ENCODE measurements around the gene HOMER2.
"Not testable (repeated sequence)": the region's sequence is repeated elsewhere in the genome, so short reads cannot be mapped to it uniquely, and the experiment has no call there.

HOMER2 gene

GRCh38 chr15:82881747-82882146 is 70.8 kb downstream of the HOMER2 start:
- TF ChIP-seq ZNF274 (IDR thresholded peaks at IDR 0.05; ENCODE audit: low read depth, low read length) = no peak
- H3K4me3 ChIP-seq (ENCODE audit: low read length) = no peak overlapping the region

- H3K4me3 ChIP-seq (ENCODE audit: low read length) = no peak overlapping the region
- TF ChIP-seq ZNF274 (IDR thresholded peaks at IDR 0.05; ENCODE audit: low read depth, low read length) = no peak
Observed at GRCh38 chr15:82880704-82881103, 71.8 kb downstream of the HOMER2 start.

GRCh38 chr15:82878325-82878724 is 74.2 kb downstream of the HOMER2 start:
- no peak for TF ChIP-seq ZNF274 (IDR thresholded peaks at IDR 0.05; ENCODE audit: low read depth, low read length)
- H3K4me3 ChIP-seq (ENCODE audit: low read length) = no peak overlapping the region

- no peak for TF ChIP-seq ZNF274 (IDR thresholded peaks at IDR 0.05; ENCODE audit: low read depth, low read length)
- H3K4me3 ChIP-seq (ENCODE audit: low read length) = no peak overlapping the region
Observed at GRCh38 chr15:82877825-82878224, 74.7 kb downstream of the HOMER2 start.

- TF ChIP-seq ZNF274 (IDR thresholded peaks at IDR 0.05; ENCODE audit: low read depth, low read length) = no peak
- H3K4me3 ChIP-seq (ENCODE audit: low read length) = no peak overlapping the region
Observed at GRCh38 chr15:82875411-82876003, 77.0 kb downstream of the HOMER2 start.

GRCh38 chr15:82874961-82875360 is 77.6 kb downstream of the HOMER2 start:
- no peak for TF ChIP-seq ZNF274 (IDR thresholded peaks at IDR 0.05; ENCODE audit: low read depth, low read length)
- H3K4me3 ChIP-seq (ENCODE audit: low read length) = no peak overlapping the region

- TF ChIP-seq ZNF274 (IDR thresholded peaks at IDR 0.05; ENCODE audit: low read depth, low read length) = no peak
- no peak overlapping the region for H3K4me3 ChIP-seq (ENCODE audit: low read length)
Observed at GRCh38 chr15:82874267-82874666, 78.3 kb downstream of the HOMER2 start.

- TF ChIP-seq ZNF274 (IDR thresholded peaks at IDR 0.05; ENCODE audit: low read depth, low read length) = no peak
- H3K4me3 ChIP-seq (ENCODE audit: low read length) = no peak overlapping the region
Observed at GRCh38 chr15:82873000-82873680, 79.4 kb downstream of the HOMER2 start.

- no peak for TF ChIP-seq ZNF274 (IDR thresholded peaks at IDR 0.05; ENCODE audit: low read depth, low read length)
- no peak overlapping the region for H3K4me3 ChIP-seq (ENCODE audit: low read length)
Observed at GRCh38 chr15:82871832-82872484, 80.6 kb downstream of the HOMER2 start.

- no peak overlapping the region for H3K4me3 ChIP-seq (ENCODE audit: low read length)
- TF ChIP-seq ZNF274 (IDR thresholded peaks at IDR 0.05; ENCODE audit: low read depth, low read length) = no peak
Observed at GRCh38 chr15:82871358-82871757, 81.2 kb downstream of the HOMER2 start.

GRCh38 chr15:82870727-82871320 is 81.7 kb downstream of the HOMER2 start:
- no peak for TF ChIP-seq ZNF274 (IDR thresholded peaks at IDR 0.05; ENCODE audit: low read depth, low read length)
- no peak overlapping the region for H3K4me3 ChIP-seq (ENCODE audit: low read length)

GRCh38 chr15:82865981-82866380 is 86.5 kb downstream of the HOMER2 start:
- not testable (repeated sequence) for H3K4me3 ChIP-seq (ENCODE audit: low read length)

- H3K4me3 ChIP-seq (ENCODE audit: low read length) = not testable (repeated sequence)
Observed at GRCh38 chr15:82865581-82865980, 86.9 kb downstream of the HOMER2 start.

GRCh38 chr15:82864967-82865366 is 87.6 kb downstream of the HOMER2 start:
- H3K4me3 ChIP-seq (ENCODE audit: low read length) = no peak overlapping the region
- TF ChIP-seq ZNF274 (IDR thresholded peaks at IDR 0.05; ENCODE audit: low read depth, low read length) = no peak

- H3K4me3 ChIP-seq (ENCODE audit: low read length) = no peak overlapping the region
- no peak for TF ChIP-seq ZNF274 (IDR thresholded peaks at IDR 0.05; ENCODE audit: low read depth, low read length)
Observed at GRCh38 chr15:82862886-82863285, 89.6 kb downstream of the HOMER2 start.
